Daoy (cell line): ENCODE data around the gene GMIP. TPM values are rescaled to one million over a fixed set of nuclear protein-coding genes. Genes with fewer than 3 reads are reported as not detected.
"Not testable (repeated sequence)": the region's sequence is repeated elsewhere in the genome, so short reads cannot be mapped to it uniquely, and the experiment has no call there.

Experiments used
- DNase-seq: peaks from one replicate; pipeline ENCODE4 v3.0.0-alpha.2; 2015; ENCODE audit warnings: low read depth
- total RNA-seq: library from RNA; depleted of rRNA; stranded (reverse); fragments of >200 nt; shearing (Covaris generic); gene quantifications from 2 replicates; pipeline ENCODE4 v1.2.3, GENCODE V29; 2014; rRNA removed

The GMIP gene
- total RNA-seq, result 2.2 and 7.1 TPM in 2 replicates

- peak; percentile 78 for DNase-seq
Measured at GRCh38 chr19:19643158-19644053, at the start of gene GMIP. Gene GMIP (minus strand): TSS chr19:19643657. CDS start chr19:19643529, 128 bp downstream.

GRCh38 chr19:19691683-19692082 is 48.2 kb upstream of the GMIP start:
- DNase-seq, result no peak

- not testable (repeated sequence) for DNase-seq
Measured at GRCh38 chr19:19689023-19689422, 45.6 kb upstream of the GMIP start.

- no peak for DNase-seq
Measured at GRCh38 chr19:19687090-19687489, 43.6 kb upstream of the GMIP start.

- DNase-seq, result no peak
Measured at GRCh38 chr19:19686580-19686979, 43.1 kb upstream of the GMIP start.

- DNase-seq, result not testable (repeated sequence)
Measured at GRCh38 chr19:19686119-19686518, 42.7 kb upstream of the GMIP start.

GRCh38 chr19:19679176-19680073 is 36.0 kb upstream of the GMIP start:
- DNase-seq, result no peak

GRCh38 chr19:19677579-19677978 is 34.1 kb upstream of the GMIP start:
- no peak for DNase-seq

GRCh38 chr19:19674315-19674714 is 30.9 kb upstream of the GMIP start:
- DNase-seq, result no peak

- no peak for DNase-seq
Measured at GRCh38 chr19:19672816-19673215, 29.4 kb upstream of the GMIP start.

- no peak for DNase-seq
Measured at GRCh38 chr19:19670070-19670551, 26.7 kb upstream of the GMIP start.

- DNase-seq, result peak; percentile 95
Measured at GRCh38 chr19:19668230-19669012, 25.0 kb upstream of the GMIP start, which contains the start of gene ZNF101. Gene ZNF101 (plus strand): TSS chr19:19668839. CDS start chr19:19668964, 125 bp downstream.

- not testable (repeated sequence) for DNase-seq
Measured at GRCh38 chr19:19665420-19665948, 22.0 kb upstream of the GMIP start.

- peak; percentile 98 for DNase-seq
Measured at GRCh38 chr19:19663256-19664120, 20.0 kb upstream of the GMIP start, which contains the start of gene ATP13A1. Gene ATP13A1 (minus strand): TSS chr19:19663676. CDS start chr19:19663666, 10 bp downstream.

- DNase-seq, result no peak
Measured at GRCh38 chr19:19662871-19663255, 19.4 kb upstream of the GMIP start.

GRCh38 chr19:19662344-19662743 is 18.9 kb upstream of the GMIP start:
- no peak for DNase-seq

- DNase-seq, result no peak
Measured at GRCh38 chr19:19661675-19662251, 18.3 kb upstream of the GMIP start.

GRCh38 chr19:19661141-19661674 is 17.8 kb upstream of the GMIP start:
- DNase-seq, result no peak

- no peak for DNase-seq
Measured at GRCh38 chr19:19659646-19660245, 16.3 kb upstream of the GMIP start.
